CD14-positive monocyte (primary cell): ENCODE data around the gene TANGO2. TPM values are rescaled to one million over a fixed set of nuclear protein-coding genes. Genes with fewer than 3 reads are reported as not detected.

ENCODE experiments used
- DNase-seq, 3 donors: peaks; one replicate each; pipeline ENCODE4 v3.0.0-alpha.2; 2011 to 2022
- H2AFZ ChIP-seq: 2 replicates; pipeline ENCODE4 v1.6.0; 2012; ENCODE audit warnings: mild to moderate bottlenecking, low read depth, low read length, inconsistent platforms; ENCODE audit not compliant: insufficient read depth, poor library complexity, severe bottlenecking
- H3K27ac ChIP-seq, 2 donors: 1 replicate in 1 of 2; 2 replicates in 1 of 2; pipeline ENCODE4 v1.5.1; 2012 to 2013; ENCODE audit warnings: low read length in 2 of 2, control low read depth in 1 of 2, inconsistent platforms in 1 of 2, low read depth in 1 of 2, mild to moderate bottlenecking in 1 of 2
- H3K27me3 ChIP-seq, 2 donors: one replicate each; pipeline versions ENCODE4 v1.6.0 to v1.6.1; 2011 to 2013; ENCODE audit warnings: low read length in 2 of 2; ENCODE audit not compliant: control insufficient read depth in 2 of 2, insufficient read depth in 2 of 2
- H3K36me3 ChIP-seq, 2 donors: replicated peaks in 1 of 2; 1 replicate in 1 of 2; 2 replicates in 1 of 2; pipeline versions ENCODE4 v1.5.1 to v1.6.1; 2012 to 2013; ENCODE audit warnings: low read length in 2 of 2, control low read depth in 1 of 2, inconsistent platforms in 1 of 2, mild to moderate bottlenecking in 1 of 2; ENCODE audit not compliant: insufficient read depth in 2 of 2, control insufficient read depth in 1 of 2
- H3K4me1 ChIP-seq, 2 donors: 1 replicate in 1 of 2; 2 replicates in 1 of 2; pipeline versions ENCODE4 v1.5.1 to v1.6.1; 2012 to 2013; ENCODE audit warnings: low read length in 2 of 2, control low read depth in 1 of 2, inconsistent platforms in 1 of 2, mild to moderate bottlenecking in 1 of 2, moderate library complexity in 1 of 2; ENCODE audit not compliant: insufficient read depth in 2 of 2, control insufficient read depth in 1 of 2
- H3K4me2 ChIP-seq: replicated peaks from 2 replicates; pipeline ENCODE3; 2012; ENCODE audit warnings: low read length, moderate library complexity, mild to moderate bottlenecking; ENCODE audit not compliant: poor library complexity, severe bottlenecking; ENCODE audit errors: extremely low read depth
- H3K4me3 ChIP-seq, 3 experiments: fragments of 200-600 bp in 1 of 3; sonication (generic) in 1 of 3; replicated peaks in 1 of 3; 1 replicate in 2 of 3; 2 replicates in 1 of 3; pipeline ENCODE4 v1.5.1; 2011 to 2013; ENCODE audit warnings: low read length in 3 of 3, mild to moderate bottlenecking in 3 of 3, control low read depth in 2 of 3, low read depth in 2 of 3, inconsistent platforms in 1 of 3, moderate library complexity in 1 of 3
- H3K79me2 ChIP-seq: 2 replicates; pipeline ENCODE4 v1.6.0; 2012; ENCODE audit warnings: mild to moderate bottlenecking, control low read depth, inconsistent platforms, low read length, moderate library complexity; ENCODE audit not compliant: insufficient read depth
- H3K9ac ChIP-seq: 2 replicates; pipeline ENCODE4 v1.6.0; 2017; ENCODE audit warnings: low read length, mild to moderate bottlenecking; ENCODE audit not compliant: insufficient read depth, poor library complexity, severe bottlenecking
- H3K9me3 ChIP-seq, 2 donors: replicated peaks in 1 of 2; 1 replicate in 1 of 2; 2 replicates in 1 of 2; pipeline versions ENCODE4 v1.5.1 to v1.6.1; 2012 to 2013; ENCODE audit warnings: low read length in 2 of 2, control low read depth in 1 of 2; ENCODE audit not compliant: control insufficient read depth in 1 of 2, insufficient read depth in 1 of 2
- H4K20me1 ChIP-seq: 2 replicates; pipeline ENCODE4 v1.6.0; 2012; ENCODE audit warnings: mild to moderate bottlenecking, low read length, control low read depth, moderate library complexity; ENCODE audit not compliant: insufficient read depth
- H3K27ac Mint-ChIP-seq, 7 donors: one replicate each; pipeline ENCODE4 v1.8.0; 2020; ENCODE audit warnings: mild to moderate bottlenecking in 7 of 7, mixed read lengths in 7 of 7, moderate library complexity in 6 of 7, inconsistent platforms in 2 of 7
- H3K27me3 Mint-ChIP-seq, 3 donors: one replicate each; pipeline ENCODE4 v1.8.0; 2021 to 2022; ENCODE audit warnings: low read depth in 3 of 3, mild to moderate bottlenecking in 3 of 3, mixed read lengths in 3 of 3, moderate library complexity in 3 of 3, inconsistent platforms in 1 of 3
- H3K36me3 Mint-ChIP-seq, 2 donors: one replicate each; pipeline ENCODE4 v1.8.0; 2020; ENCODE audit warnings: mixed read lengths in 2 of 2, inconsistent platforms in 1 of 2, mild to moderate bottlenecking in 1 of 2
- H3K4me1 Mint-ChIP-seq: one replicate; pipeline ENCODE4 v1.8.0; 2020; ENCODE audit warnings: mild to moderate bottlenecking, mixed read lengths
- H3K4me3 Mint-ChIP-seq, 2 donors: one replicate each; pipeline ENCODE4 v1.8.0; 2020; ENCODE audit warnings: mild to moderate bottlenecking in 2 of 2, mixed read lengths in 2 of 2, moderate library complexity in 1 of 2
- H3K9me3 Mint-ChIP-seq, 7 donors: one replicate each; pipeline ENCODE4 v1.8.0; 2020 to 2022; ENCODE audit warnings: mixed read lengths in 7 of 7, mild to moderate bottlenecking in 6 of 7, moderate library complexity in 6 of 7, inconsistent platforms in 2 of 7
- CTCF ChIP-seq: fragments of 200-600 bp; IDR thresholded peaks from one replicate; pipeline ENCODE4 v1.8.0; 2022; ENCODE audit warnings: antibody characterized with exemption, mild to moderate bottlenecking
- WGBS: methylation state at CpG from one replicate; pipeline ENCODE4 v1.1.5; 2013; ENCODE audit warnings: missing lambda C conversion rate; ENCODE audit not compliant: insufficient coverage; 5-methylcytosine and 5-hydroxymethylcytosine counted together
- intact Hi-C, 2 donors: fragments of 100-400 bp; cut with micrococcal nuclease; formaldehyde crosslinking; loops; one replicate each; pipeline versions ENCODE4 v1.15.0 to v1.15.1; 2023
- polyA plus RNA-seq, 3 donors: library from polyadenylated mRNA; depleted of rRNA in 1 of 3; unstranded in 2 of 3; stranded (reverse) in 1 of 3; fragments of 300-500 nt in 2 of 3; fragments of >200 nt in 1 of 3; fragmentation: Illumina TruSeq in 2 of 3; gene quantifications; 1 replicate in 2 of 3; 2 replicates in 1 of 3; pipeline ENCODE4 v1.2.3, GENCODE V29; 2012 to 2021

The TANGO2 gene
- polyA plus RNA-seq, 3 donors = 56.4 to 94.9 (median 58.2) TPM

- peaks cover 14% of the 10 kb centered on the region for H3K4me1 Mint-ChIP-seq
Observed at GRCh38 chr22:19978748-19979147, 42.2 kb upstream of the TANGO2 start.

GRCh38 chr22:19979712-19980493, 41.0 kb upstream of the TANGO2 start:
- H3K9me3 Mint-ChIP-seq = no peaks in the 10 kb centered on the region
- Histone ChIP-seq H3K4me1 (no peaks in the 10 kb centered on the region), H3K9ac (no peak overlapping the region), H3K36me3 (no peaks in the 10 kb centered on the region), H4K20me1 (no peaks in the 10 kb centered on the region), H3K27ac (no peak overlapping the region), H2AFZ (no peak overlapping the region), H3K79me2 (no peaks in the 10 kb centered on the region), H3K4me3 (no peak overlapping the region), H3K27me3 (no peaks in the 10 kb centered on the region), H3K4me2 (no peak overlapping the region), H3K9me3 (no peaks in the 10 kb centered on the region)
- H3K4me3 Mint-ChIP-seq = no peak overlapping the region
- intact Hi-C loops = loop anchor here (10.0 kb wide), 1 partner anchor 305 kb away; no protein-coding TSS in a partner anchor
- H3K27me3 Mint-ChIP-seq = peaks cover under 1 to 8% (median 5%) of the 10 kb centered on the region in 3 donors
- DNase-seq = no peak
- TF ChIP-seq CTCF = no peak
- peaks cover 6% of the 10 kb centered on the region for H3K4me1 Mint-ChIP-seq
- no peak overlapping the region for H3K27ac Mint-ChIP-seq
- no peaks in the 10 kb centered on the region for H3K36me3 Mint-ChIP-seq
- WGBS = 97% methylated on average over 52 of the region's 52 CpGs

More at GRCh38 chr22:19978748-19979147, 42.2 kb upstream of the TANGO2 start:
- peaks cover 0 to 8% (median 5%) of the 10 kb centered on the region in 3 donors for H3K27me3 Mint-ChIP-seq
- no peak overlapping the region for H3K27ac ChIP-seq
- H3K9me3 Mint-ChIP-seq = no peaks in the 10 kb centered on the region
- H3K4me3 ChIP-seq = no peak overlapping the region
- no peaks in the 10 kb centered on the region for H4K20me1 ChIP-seq
- no peak overlapping the region for H2AFZ ChIP-seq
- intact Hi-C loops = loop anchor here (10.0 kb wide), 1 partner anchor 306 kb away; no protein-coding TSS in a partner anchor
- no peak for TF ChIP-seq CTCF
- no peaks in the 10 kb centered on the region for H3K36me3 Mint-ChIP-seq
- WGBS = 97% methylated on average over 15 of the region's 17 CpGs
- no peak overlapping the region for H3K4me3 Mint-ChIP-seq
- no peak overlapping the region for H3K4me2 ChIP-seq
- H3K27me3 ChIP-seq = no peaks in the 10 kb centered on the region
- no peaks in the 10 kb centered on the region for H3K4me1 ChIP-seq
- H3K9ac ChIP-seq = no peak overlapping the region
- H3K79me2 ChIP-seq = no peaks in the 10 kb centered on the region
- H3K36me3 ChIP-seq = no peaks in the 10 kb centered on the region
- H3K27ac Mint-ChIP-seq = no peak overlapping the region
- DNase-seq = no peak
- H3K9me3 ChIP-seq = no peaks in the 10 kb centered on the region
